Measurements from ENCODE around the gene P2RX4.
"Not testable (repeated sequence)": the region's sequence is repeated elsewhere in the genome, so short reads cannot be mapped to it uniquely, and the experiment has no call there.

P2RX4 gene

DNA sequence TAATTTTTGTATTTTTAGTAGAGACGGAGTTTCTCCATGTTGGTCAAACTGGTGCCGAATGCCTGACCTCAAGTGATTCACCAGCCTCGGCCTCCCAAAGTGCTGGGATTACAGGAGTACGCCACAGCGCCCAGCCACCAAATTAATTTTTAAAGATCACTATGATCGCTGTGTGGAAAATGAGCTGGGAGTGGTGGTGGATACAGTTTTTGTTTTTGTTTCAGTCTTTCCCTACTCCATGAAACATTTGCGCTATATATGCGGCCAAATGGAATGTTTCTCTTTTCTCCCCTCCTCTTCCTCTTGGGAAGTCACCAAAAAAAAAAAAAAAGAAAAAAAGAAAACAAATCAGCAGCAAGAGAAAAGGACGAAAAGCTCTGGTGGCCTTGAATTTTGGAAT lies 20.8 kb upstream of the P2RX4 start:
- DNase-seq: no peak

DNA sequence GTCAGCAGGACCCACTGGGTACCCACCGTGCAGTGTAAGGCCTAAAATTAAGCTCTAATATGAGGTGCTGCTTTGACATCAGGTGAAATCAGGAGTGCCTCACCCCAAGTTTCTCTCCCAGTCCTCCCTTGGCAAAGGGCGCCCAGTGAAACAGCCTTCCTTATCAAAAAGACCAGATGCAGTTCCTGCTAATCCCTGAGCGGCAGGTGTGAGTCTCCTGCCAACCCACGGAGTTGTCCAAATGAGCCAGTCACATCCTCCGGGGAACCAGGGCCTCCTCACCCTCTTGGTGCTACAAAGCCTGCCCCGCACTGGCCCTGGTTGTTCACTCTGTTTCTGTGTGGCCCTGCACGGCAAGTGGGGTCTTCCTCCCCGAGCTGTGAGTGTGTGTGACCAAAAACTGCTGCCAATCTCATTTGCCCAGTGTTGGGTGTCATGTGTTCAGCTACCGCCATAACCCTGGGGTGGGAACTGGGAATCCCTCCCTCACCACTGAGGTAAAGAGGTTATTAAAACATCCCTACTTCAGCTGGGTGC lies 20.2 kb upstream of the P2RX4 start:
- DNase-seq: no peak

GRCh38 chr12:121190523-121191031 lies 19.4 kb upstream of the P2RX4 start:
- no peak for DNase-seq

DNA sequence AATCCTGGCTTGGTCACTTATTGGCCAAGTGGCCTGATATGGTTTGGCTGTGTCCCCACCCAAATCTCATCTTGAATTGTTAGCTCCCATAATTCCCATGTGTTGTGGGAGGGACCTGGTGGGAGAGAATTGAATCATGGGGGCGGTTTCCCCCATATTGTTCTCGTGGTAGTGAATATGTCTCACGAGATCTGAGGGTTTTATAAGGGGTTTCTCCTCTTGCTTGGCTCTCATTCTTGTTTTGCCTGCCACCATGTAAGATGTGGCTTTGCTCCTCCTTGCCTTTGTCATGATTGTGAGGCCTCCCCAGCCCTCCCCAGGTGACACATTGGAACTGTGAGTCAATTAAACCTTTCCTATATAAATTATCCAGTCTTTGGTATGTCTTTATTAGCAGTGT lies 18.8 kb upstream of the P2RX4 start:
- no peak for DNase-seq

DNA sequence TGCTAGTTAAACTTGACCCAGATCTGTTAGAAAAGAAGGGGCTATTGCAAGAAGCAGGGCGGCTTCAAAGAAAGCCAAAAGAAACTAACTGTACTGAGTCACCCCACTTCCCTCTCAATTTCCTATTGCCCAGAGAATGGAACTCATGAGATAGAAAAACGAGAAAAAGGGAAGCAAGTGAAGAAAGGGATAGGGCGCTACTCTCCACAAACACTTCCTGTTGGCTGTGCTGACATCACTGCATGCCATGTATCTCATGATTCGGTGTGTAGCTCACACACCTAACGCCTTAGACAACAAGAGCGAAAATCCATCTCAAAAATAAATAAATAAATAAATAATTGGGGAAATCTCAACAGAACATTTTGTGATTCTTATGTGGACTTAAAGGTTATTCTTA lies 13.0 kb upstream of the P2RX4 start:
- no peak for DNase-seq

- no peak for DNase-seq
Measured at GRCh38 chr12:121198949-121199348, 11.0 kb upstream of the P2RX4 start.

DNA sequence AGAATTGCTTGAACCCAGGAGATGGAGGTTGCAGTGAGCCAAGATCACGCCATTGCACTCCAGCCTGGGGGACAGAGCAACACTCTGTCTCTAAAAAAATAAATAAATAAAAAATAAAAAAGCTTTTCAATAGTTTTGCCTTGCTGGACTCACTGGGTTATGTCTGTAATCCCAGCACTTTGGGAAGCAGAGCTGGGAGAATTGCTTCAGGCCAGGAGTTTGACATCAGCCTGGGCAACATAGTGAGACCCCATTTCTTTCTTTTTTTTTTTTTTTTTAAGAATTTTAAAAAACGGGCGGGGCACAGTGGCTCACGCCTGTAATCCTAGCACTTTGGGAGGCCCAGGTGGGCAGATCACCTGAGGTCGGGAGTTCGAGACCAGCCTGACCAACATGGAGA lies 8.8 kb upstream of the P2RX4 start:
- DNase-seq: not testable (repeated sequence)

DNA sequence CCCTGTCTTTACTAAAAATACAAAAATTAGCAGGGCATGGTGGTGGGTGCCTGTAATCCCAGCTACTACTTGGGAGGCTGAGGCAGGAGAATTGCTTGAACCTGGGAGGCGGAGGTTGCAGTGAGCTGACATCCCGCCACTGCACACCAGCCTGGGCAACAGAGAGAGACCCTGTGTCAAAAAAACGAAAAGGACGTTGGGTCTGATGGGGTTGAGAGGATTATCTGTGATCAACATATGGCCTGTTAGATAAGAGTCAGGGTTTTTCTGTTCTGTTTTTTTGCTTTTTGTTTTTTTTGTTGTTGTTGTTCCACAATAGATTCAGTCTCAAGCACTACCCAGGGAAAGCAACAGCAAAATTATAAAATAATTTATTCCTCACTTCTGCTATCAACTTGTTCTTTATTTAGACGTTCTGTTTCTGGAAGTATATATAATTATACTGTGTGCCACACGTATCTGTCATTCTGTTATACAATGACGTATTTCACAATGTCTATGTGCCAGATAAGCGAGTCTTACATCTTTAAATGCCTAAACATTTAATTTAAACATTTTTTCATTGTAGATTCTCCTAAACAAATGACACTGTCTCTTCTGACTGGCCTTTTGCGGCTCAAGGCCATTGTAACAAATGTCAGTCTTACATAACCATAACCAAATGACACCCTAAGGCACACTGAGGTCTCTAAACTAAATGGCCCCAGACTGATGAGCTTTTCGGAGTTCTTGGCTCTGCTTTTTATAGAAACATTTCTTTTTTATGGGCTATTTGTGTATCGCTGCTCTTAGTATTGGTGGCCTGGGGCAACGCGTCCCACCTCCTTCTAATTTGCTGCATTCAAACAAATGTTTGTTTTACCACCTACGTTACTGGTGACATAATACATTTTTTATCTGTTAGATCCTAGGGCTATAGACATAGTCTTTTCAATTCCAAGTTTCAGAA lies 7.2 kb upstream of the P2RX4 start:
- no peak for DNase-seq

DNA sequence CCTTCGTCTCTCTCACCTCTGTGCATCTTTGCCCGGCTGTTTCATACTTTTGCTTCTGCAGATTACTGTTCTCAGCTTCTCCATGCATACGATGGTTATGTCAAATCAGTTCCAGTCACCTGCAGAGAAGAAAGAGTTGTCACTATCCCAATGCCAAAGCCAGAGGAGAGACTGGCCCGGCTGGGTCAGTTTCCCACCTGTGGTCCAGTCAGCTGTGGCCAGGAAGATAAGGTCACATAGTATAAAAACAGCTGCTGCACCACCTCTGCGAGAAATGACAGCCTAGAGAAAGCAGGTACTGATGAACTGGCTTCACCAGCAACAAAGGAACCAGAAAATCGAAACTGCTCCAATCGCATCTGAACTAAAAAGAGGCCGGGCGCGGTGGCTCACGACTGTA lies 6.4 kb upstream of the P2RX4 start:
- no peak for DNase-seq

GRCh38 chr12:121205491-121205890 lies 4.4 kb upstream of the P2RX4 start:
- DNase-seq: no peak

DNA sequence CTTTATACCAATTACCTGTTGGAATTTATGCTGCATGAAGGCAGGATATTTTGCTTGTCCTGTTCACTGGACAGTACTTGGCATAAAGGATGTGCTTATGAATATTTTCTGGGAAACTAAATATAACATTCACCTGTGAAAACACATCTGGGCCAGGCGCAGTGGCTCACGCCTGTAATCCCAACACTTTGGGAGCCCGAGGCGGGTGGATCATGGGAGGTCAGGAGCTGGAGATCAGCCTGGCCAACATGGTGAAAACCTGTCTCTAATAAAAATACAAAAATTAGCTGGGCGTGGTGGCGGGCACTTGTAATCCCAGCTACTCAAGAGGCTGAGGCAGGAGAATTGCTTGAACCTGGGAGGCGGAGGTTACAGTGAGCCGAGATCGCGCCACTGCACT lies 1.4 kb upstream of the P2RX4 start:
- DNase-seq: not testable (repeated sequence)

- no peak for DNase-seq
Measured at GRCh38 chr12:121209221-121209620, 708 bp upstream of the P2RX4 start.

GRCh38 chr12:121212875-121213274 lies 2.9 kb downstream of the P2RX4 start:
- DNase-seq: no peak

DNA sequence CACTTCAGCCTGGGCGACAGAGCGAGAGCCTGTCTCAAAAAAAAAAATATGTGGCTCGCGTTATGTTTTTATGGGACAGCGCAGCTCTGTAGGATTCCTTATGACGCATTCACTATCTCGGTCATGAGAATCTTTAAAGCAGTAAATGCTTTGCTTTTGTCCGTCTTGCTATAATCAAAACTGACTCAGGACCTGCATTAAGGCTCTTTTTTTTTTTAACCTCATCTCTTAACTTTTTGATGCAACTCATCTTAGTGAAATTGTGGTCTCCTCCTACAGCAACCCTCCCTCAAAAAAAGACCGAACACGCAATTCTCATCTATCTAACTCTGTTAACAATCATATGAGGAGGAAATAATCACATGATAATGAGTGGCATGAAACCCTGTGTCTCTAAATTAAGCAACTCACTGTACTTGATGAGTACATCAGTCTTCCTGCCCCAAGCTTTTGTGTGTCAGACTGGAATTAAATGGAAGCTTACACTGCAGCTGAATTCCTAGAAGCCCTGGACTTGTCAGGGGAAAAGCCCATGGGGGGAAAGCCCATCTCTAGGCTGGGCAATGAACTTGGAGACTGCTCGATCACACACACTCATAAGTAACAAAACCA lies 4.3 kb downstream of the P2RX4 start:
- DNase-seq: no peak

DNA sequence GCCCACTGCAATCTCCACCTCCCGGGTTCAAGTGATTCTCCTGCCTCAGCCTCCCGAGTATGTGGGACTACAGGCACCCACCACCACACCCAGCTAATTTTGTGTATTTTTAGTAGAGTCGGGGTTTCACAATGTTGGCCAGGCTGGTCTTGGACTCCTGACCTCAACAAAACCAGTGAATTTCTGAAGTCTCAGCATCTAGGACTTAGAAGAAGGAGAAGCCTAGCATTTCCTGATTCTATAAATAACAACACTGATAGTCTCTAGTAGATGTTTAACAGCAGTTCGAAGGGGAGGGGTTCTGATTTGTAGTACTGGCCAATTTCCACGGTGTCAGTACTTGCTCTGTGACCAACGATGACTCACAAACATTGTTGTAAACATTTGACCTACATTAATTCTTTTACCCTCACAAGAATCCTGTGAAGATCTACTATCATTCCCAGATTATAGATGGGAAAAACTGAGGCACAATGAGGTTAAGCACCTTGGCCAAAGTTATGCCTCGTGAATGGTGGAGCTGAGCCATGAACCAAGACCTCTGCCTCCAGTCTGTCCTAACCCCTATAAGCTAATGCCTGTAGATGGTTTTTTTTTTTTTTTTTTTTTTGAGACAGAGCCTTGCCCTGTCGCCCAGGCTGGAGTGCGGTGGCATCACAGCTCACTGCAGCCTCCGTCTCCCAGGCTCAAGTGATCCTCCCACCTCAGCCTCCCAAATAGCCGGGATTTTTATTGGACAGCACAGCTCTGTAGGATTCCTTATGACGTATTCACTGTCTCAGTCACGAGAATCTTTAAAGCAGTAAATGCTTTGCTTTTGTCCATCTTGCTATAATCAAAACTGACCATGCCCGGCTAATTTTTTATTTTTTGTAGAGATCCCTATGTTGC lies 5.2 kb downstream of the P2RX4 start:
- no peak for DNase-seq

DNA sequence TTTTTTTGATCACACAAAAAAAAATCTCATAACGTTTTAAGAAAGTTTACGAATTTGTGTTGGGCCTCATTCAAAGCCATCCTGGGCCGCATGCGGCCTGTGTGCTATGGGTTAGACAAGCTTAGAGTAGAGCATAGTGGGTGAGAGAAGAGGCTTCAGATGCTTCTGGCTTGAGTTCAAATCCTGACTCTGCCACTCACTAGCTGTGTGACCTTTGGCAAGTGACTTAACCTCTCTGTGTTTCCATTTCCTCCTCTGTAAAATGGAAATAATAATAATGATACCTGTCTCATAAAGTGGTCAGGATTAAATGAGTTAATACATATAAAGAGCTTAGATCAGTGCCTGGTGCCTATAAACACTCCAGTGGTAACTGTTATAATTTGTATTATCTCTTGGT lies 6.2 kb downstream of the P2RX4 start:
- DNase-seq: no peak

DNA sequence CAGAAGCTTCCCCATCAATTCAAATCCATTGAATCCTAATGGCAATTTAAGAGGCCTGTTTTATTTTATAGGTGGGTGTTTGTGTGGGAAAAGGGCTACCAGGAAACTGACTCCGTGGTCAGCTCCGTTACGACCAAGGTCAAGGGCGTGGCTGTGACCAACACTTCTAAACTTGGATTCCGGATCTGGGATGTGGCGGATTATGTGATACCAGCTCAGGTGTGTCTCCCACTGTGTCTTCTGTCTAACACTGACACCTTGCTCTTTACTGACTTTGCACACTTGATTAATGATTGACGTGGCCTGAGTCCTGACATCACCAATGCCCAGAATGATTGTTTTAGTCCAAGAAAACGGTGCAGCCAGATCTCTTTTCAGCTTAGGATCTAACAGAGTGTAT lies 7.1 kb downstream of the P2RX4 start:
- no peak for DNase-seq

DNA sequence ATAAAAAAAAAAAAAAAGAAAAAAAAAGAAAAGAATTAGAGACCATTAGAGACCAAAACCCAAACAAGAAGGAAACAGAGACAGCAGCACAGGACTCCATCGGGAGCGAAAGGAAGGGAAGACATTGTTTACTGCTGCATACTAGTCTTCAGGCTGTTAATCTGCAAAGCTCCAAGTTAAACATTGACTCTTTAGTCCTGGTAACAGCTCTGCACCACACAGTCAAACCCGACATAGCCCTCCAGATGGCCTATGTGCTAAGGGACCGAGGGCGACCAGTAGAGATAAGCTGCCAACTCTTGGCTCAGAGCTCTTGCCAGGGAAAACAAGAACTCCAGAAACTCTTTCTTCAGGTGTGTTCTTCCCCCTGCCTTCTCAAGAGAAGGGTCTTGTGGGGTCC lies 7.8 kb downstream of the P2RX4 start:
- no peak for DNase-seq

GRCh38 chr12:121218588-121219352 lies 8.8 kb downstream of the P2RX4 start:
- DNase-seq: no peak

GRCh38 chr12:121219353-121219986 lies 9.5 kb downstream of the P2RX4 start:
- no peak for DNase-seq

GRCh38 chr12:121222847-121223246 lies 12.9 kb downstream of the P2RX4 start:
- no peak for DNase-seq
